Measurements from ENCODE around the gene CTBP2. TPM values are rescaled to one million over a fixed set of nuclear protein-coding genes. Genes with fewer than 3 reads are reported as not detected.

CTBP2 gene
- total and polyA plus RNA-seq, 10 of the 15 experiments (the other 5 are each of a cell fraction or from before 2014, with no cell fraction given) = 0.02 to 0.72 (median 0.06) TPM; not detected in 2

DNA sequence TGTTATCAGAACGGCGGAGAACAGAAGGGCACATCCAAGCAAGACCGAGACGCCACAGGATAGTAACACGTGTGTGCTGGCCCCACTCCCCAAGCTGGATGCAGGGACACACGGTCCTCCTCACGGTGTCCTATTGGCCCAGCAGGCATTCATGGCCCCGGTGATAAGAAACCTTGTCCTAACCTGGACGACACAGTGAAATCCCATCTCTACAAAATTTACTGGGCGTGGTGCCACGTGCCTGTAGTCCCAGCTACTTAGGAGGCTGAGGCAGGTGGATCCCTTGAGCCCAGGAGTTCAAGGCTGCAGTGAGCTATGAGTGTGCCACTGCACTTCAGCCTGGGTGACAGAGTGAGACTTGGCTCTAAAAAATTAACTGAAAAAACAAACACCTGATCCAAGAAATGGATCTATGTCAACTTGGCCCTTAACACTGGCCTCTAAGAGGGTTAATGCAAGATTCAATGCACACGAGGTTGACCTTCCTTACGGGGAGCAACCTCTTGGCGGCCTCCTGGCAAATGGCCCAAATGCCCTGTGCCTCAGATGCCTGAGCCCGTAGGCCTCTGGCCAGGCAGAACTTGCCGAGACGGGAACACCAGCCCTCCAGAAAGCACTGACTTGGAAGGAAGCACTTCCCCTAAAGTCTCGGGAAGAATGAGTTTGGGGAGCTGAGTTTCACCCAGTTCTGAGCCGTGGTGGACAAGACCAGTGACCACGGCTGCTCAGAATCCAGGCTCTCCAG, 146.1 kb downstream of the CTBP2 start (continued):
- TF ChIP-seq, protein P1, sequence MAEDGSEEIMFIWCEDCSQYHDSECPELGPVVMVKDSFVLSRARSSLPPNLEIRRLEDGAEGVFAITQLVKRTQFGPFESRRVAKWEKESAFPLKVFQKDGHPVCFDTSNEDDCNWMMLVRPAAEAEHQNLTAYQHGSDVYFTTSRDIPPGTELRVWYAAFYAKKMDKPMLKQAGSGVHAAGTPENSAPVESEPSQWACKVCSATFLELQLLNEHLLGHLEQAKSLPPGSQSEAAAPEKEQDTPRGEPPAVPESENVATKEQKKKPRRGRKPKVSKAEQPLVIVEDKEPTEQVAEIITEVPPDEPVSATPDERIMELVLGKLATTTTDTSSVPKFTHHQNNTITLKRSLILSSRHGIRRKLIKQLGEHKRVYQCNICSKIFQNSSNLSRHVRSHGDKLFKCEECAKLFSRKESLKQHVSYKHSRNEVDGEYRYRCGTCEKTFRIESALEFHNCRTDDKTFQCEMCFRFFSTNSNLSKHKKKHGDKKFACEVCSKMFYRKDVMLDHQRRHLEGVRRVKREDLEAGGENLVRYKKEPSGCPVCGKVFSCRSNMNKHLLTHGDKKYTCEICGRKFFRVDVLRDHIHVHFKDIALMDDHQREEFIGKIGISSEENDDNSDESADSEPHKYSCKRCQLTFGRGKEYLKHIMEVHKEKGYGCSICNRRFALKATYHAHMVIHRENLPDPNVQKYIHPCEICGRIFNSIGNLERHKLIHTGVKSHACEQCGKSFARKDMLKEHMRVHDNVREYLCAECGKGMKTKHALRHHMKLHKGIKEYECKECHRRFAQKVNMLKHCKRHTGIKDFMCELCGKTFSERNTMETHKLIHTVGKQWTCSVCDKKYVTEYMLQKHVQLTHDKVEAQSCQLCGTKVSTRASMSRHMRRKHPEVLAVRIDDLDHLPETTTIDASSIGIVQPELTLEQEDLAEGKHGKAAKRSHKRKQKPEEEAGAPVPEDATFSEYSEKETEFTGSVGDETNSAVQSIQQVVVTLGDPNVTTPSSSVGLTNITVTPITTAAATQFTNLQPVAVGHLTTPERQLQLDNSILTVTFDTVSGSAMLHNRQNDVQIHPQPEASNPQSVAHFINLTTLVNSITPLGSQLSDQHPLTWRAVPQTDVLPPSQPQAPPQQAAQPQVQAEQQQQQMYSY (CRISPR knock-in tag; IDR thresholded peaks at IDR 0.05) = no peak
- no peak for TF ChIP-seq SIX5 (IDR thresholded peaks at IDR 0.05; ENCODE audit: low read depth, low read length, severe bottlenecking)
- TF ChIP-seq, protein P2, sequence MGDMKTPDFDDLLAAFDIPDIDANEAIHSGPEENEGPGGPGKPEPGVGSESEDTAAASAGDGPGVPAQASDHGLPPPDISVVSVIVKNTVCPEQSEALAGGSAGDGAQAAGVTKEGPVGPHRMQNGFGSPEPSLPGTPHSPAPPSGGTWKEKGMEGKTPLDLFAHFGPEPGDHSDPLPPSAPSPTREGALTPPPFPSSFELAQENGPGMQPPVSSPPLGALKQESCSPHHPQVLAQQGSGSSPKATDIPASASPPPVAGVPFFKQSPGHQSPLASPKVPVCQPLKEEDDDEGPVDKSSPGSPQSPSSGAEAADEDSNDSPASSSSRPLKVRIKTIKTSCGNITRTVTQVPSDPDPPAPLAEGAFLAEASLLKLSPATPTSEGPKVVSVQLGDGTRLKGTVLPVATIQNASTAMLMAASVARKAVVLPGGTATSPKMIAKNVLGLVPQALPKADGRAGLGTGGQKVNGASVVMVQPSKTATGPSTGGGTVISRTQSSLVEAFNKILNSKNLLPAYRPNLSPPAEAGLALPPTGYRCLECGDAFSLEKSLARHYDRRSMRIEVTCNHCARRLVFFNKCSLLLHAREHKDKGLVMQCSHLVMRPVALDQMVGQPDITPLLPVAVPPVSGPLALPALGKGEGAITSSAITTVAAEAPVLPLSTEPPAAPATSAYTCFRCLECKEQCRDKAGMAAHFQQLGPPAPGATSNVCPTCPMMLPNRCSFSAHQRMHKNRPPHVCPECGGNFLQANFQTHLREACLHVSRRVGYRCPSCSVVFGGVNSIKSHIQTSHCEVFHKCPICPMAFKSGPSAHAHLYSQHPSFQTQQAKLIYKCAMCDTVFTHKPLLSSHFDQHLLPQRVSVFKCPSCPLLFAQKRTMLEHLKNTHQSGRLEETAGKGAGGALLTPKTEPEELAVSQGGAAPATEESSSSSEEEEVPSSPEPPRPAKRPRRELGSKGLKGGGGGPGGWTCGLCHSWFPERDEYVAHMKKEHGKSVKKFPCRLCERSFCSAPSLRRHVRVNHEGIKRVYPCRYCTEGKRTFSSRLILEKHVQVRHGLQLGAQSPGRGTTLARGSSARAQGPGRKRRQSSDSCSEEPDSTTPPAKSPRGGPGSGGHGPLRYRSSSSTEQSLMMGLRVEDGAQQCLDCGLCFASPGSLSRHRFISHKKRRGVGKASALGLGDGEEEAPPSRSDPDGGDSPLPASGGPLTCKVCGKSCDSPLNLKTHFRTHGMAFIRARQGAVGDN (IDR thresholded peaks at IDR 0.05) = no peak

Data from GM12878 (cell line).